ENCODE measurements around the gene TCERG1L.

The TCERG1L gene

DNA sequence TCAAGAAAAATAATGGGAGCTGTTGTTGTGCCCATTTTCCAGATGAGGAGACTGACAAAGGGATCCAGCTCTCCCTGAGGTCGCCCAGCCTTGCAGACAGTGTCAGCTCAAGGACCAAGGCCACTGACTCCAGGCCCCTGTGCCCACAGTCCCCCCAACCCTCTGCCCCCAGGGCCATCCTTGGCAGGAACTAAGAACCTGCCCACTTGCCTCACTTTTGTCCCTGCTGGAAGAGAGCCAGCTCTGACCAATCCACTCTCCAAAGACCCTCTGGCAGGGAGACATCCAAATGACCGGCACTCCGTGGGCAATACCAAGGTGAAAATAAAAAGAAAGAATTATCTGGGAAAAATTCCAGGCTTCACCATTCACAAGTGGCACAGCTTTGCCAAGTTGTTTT is 101.3 kb downstream of the TCERG1L start:
- Histone ChIP-seq H3K4me1 (ENCODE audit: insufficient read depth, low read length) (no peaks in the 10 kb centered on the region), H2AFZ (ENCODE audit: low read depth, low read length) (no peak overlapping the region), H3K4me3 (ENCODE audit: low read length) (no peak overlapping the region), H3K36me3 (ENCODE audit: insufficient read depth, low read length) (no peaks in the 10 kb centered on the region), H3K9me3 (ENCODE audit: low read length) (no peaks in the 10 kb centered on the region), H3K27me3 (ENCODE audit: insufficient read depth, low read length) (no peaks in the 10 kb centered on the region)

DNA sequence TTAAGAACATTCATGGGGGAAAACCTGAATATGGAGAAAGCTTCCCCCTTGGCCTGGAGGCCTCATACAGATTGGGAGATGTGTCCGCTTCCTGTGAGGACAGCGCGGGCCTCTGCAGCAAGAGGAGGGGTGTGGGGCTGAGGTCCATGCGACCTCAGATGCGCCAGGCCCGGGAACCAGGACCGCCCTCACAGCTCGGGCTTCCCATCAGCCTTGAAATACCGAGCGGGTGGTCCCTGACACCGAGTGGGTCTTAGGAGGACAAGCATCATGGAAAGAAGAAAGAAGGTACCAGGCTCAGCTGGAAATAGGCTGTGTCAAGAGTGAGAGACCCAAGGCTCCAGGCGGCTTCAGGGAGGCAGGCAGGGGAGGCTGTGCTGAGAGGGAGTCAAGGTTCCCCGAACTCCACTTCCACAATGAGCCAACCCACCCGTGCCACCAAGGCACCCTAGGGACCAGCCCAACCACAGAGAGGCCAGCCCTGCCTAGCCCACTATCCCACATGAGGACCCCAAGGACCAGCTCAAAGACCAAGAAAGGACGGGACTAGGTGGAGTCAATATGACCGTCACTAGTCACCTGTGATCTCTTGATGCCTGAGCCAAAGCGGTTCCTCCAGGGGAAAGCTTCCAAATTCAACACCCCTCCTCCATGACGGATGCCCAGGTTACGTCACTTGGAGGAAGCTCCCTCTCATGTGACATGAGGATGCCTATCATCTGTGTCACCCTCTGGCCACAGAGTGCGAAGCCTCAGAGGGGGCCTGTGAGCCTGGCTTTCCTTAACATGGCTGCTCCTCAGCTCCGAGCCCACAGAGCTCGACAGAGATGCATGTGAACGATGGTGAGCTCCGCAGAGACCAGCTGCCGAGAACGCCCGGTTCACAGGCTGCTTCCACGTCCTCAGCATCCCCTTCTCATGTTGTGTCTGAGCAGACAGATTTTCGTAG is 103.7 kb downstream of the TCERG1L start:
- H2AFZ ChIP-seq (ENCODE audit: low read depth, low read length) = no peak overlapping the region
- no peaks in the 10 kb centered on the region for H3K27me3 ChIP-seq (ENCODE audit: insufficient read depth, low read length)
- no peaks in the 10 kb centered on the region for H3K36me3 ChIP-seq (ENCODE audit: insufficient read depth, low read length)
- H3K4me3 ChIP-seq (ENCODE audit: low read length) = no peak overlapping the region
- H3K4me1 ChIP-seq (ENCODE audit: insufficient read depth, low read length) = no peaks in the 10 kb centered on the region
- H3K9me3 ChIP-seq (ENCODE audit: low read length) = no peaks in the 10 kb centered on the region

DNA sequence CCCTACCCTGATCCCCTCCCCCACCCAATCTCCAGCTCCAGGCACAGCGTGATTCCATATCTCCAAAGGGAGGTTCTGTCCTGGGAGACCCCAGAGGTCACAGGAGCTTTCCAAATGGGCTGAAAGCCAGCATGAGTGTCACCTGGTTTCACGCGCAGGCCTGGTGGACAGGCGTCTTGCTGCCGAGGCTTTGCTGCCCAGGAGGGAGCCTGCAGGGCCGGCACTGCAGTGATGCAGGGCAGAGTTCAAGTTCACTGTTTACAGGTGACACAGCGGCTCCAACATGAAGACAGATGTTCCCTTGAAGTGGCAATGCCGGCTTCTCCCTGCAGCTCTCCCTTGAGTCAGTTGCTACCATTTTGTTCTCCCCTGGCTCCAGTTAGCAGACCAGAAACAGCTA is 104.3 kb downstream of the TCERG1L start:
- H3K9me3 ChIP-seq (ENCODE audit: low read length) = no peaks in the 10 kb centered on the region
- H3K4me3 ChIP-seq (ENCODE audit: low read length) = no peak overlapping the region
- no peak overlapping the region for H2AFZ ChIP-seq (ENCODE audit: low read depth, low read length)
- H3K36me3 ChIP-seq (ENCODE audit: insufficient read depth, low read length) = no peaks in the 10 kb centered on the region
- no peaks in the 10 kb centered on the region for H3K27me3 ChIP-seq (ENCODE audit: insufficient read depth, low read length)
- no peaks in the 10 kb centered on the region for H3K4me1 ChIP-seq (ENCODE audit: insufficient read depth, low read length)

DNA sequence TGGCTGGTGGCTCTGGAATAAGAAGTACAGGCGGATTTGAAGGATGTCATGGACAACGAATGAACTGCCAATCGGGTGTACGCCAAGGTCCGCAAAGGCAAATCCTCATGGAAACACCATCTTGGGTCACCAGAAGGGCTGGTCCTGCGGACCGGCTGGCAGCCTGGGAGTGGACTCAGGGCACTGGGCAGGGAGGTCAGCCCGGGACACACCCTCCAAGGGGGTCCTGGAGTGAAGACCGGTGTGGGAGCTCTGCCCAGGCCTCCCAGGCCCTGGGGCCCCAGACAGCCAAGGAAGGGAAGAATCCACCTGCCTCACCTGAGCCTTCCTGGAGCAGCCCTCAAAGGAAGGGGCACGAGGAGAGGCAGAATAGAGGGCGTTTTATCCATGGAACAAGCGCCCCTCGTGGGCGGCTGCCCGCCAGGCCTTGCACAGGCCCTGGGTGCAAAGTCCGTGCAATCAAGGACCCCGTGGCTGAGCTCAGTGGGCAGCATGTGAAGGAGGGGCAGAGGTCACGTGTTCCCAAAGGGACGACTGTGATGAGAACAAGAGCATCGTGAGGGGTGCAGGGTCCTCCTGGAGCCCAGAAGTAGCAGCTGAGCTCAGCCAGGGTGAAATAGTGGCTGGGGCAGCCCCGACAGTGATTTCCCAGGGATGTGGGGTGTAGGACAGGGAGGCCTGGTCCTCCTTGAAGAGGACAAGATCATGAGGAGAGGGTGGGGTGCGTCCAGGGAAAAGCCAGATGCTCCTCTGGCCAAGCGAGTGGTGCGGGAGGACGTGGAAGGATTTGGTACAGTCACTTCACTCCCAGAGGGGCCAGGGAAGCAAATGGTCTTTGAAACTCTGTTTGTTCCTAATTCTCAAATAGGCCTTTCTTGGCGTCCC is 105.2 kb downstream of the TCERG1L start:
- no peak overlapping the region for H3K4me3 ChIP-seq (ENCODE audit: low read length)
- H3K36me3 ChIP-seq (ENCODE audit: insufficient read depth, low read length) = no peaks in the 10 kb centered on the region
- H3K4me1 ChIP-seq (ENCODE audit: insufficient read depth, low read length) = no peaks in the 10 kb centered on the region
- H3K9me3 ChIP-seq (ENCODE audit: low read length) = no peaks in the 10 kb centered on the region
- no peak overlapping the region for H2AFZ ChIP-seq (ENCODE audit: low read depth, low read length)
- no peaks in the 10 kb centered on the region for H3K27me3 ChIP-seq (ENCODE audit: insufficient read depth, low read length)

DNA sequence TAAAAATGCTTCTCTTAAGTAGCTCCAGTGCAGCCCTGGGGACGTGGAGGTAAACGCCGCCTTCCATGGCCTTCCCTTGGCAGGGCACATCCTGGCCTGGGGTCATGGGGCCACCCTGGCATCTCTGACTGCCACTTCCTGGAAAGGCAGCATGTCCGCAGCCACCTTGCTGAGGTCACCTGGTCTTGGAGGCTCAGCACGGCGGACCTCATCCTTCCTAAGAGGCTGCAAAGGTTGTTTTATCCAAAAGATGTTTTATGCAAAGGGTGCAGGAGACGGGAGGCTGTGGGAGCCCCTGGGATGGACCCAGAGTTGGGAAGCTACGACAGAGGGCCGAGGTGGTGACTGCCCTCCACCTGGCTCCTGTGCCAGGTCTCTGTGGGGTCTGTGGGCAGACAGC is 106.0 kb downstream of the TCERG1L start:
- Histone ChIP-seq H3K9me3 (ENCODE audit: low read length) (no peaks in the 10 kb centered on the region), H3K27me3 (ENCODE audit: insufficient read depth, low read length) (no peaks in the 10 kb centered on the region), H3K36me3 (ENCODE audit: insufficient read depth, low read length) (no peaks in the 10 kb centered on the region), H3K4me1 (ENCODE audit: insufficient read depth, low read length) (no peaks in the 10 kb centered on the region), H3K4me3 (ENCODE audit: low read length) (no peak overlapping the region), H2AFZ (ENCODE audit: low read depth, low read length) (no peak overlapping the region)

DNA sequence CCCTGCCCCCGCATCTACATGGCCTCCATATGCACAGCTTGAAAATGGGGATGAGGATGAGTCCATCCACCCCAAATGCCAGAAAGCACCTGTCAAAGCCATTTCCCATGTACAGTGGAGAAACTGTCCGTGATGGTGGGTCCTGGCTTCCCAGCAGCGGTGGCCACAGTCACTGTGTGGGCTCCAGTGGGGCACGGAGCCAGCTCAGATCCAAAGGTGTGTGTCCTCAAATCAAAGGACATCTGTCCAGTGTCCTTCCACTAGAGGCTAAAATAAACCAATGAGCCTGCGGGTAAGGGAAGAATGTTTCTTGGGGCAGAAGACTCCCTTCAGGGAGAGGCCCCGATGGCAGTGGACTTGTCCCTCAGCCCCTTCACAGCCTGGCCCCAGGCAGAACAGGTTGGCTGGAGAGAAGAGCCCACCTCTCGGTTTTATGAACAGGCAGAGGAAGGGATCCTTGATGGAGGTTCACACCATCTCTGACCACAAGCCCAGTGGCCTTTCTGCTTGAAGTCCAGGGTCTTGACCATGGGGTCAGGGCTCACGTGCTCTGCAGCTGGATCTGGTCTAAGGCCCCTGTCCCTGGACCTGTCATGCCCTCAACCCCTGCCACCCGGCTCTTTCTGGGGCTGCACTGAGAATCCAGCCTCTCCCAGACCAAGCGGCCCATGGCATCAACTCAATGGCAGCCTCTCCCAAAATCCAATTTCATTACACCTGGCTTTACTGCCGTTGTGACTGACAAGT is 106.9 kb downstream of the TCERG1L start:
- Histone ChIP-seq H2AFZ (ENCODE audit: low read depth, low read length) (no peak overlapping the region), H3K4me3 (ENCODE audit: low read length) (no peak overlapping the region), H3K27me3 (ENCODE audit: insufficient read depth, low read length) (peaks cover 2% of the 10 kb centered on the region), H3K9me3 (ENCODE audit: low read length) (no peaks in the 10 kb centered on the region), H3K36me3 (ENCODE audit: insufficient read depth, low read length) (no peaks in the 10 kb centered on the region), H3K4me1 (ENCODE audit: insufficient read depth, low read length) (no peaks in the 10 kb centered on the region)

DNA sequence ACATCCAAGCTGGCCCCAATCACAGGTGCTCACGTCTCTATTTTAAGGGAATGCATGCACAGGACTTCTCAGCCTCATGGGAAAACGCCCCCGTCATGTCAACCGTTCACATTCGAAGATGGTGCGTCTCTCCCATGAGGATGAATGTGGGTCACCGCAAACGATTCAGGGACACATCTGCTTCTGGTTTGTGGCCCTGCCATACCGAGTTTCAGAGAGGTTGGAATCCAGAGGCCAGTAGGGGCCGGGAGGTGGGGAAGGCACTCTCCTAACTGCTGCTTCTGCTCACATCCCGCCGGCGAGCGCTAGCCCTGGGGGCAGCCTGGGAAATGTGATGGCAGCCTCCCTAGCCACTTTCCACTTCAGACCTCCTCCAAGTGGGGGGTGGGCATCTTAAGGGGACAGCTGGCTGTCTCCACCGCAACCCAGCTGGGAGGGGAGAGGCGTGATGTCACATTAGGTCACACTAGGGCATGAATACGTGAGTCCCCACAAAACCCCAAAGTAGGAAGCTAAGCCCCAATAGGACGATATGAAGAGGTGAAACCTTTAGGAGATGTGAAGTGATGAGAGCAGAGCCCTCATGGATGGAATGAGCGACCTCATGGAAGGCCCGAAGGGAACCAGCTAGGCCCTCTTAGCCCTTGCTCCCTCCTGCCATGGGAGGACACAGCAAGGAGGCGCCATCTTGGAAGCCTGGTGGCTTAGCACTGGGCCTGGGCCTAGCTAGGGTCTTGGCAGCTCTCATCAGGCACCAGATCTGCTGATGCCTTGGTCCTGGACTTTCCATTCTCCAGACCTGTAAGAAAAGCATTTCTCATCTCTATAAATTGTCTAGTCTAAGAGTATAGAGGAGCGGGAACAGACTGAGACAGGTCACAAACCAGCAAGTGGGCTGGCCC is 107.8 kb downstream of the TCERG1L start:
- Histone ChIP-seq H3K9me3 (ENCODE audit: low read length) (no peaks in the 10 kb centered on the region), H3K4me1 (ENCODE audit: insufficient read depth, low read length) (no peaks in the 10 kb centered on the region), H2AFZ (ENCODE audit: low read depth, low read length) (no peak overlapping the region), H3K36me3 (ENCODE audit: insufficient read depth, low read length) (no peaks in the 10 kb centered on the region), H3K4me3 (ENCODE audit: low read length) (no peak overlapping the region), H3K27me3 (ENCODE audit: insufficient read depth, low read length) (peaks cover 9% of the 10 kb centered on the region)

DNA sequence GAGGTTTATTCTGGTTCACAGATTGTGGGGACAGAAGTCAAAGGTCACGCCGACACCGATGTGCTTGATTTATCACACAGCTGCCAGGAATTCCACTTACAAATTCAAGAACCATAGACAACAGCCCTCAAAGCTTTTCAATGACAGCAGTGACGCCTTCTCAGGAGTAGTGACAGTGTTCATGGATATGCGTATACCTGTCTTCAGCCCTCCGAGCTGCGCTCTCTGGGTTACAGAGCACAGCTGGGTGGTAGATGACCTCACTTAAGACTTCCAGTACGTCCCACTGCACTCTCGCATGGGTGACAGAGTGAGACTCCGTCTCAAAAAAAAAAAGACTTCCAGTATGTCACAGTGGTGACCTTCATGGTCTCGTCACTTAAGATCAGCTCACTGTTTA is 108.5 kb downstream of the TCERG1L start:
- H2AFZ ChIP-seq (ENCODE audit: low read depth, low read length) = no peak overlapping the region
- peaks cover 9% of the 10 kb centered on the region for H3K27me3 ChIP-seq (ENCODE audit: insufficient read depth, low read length)
- no peaks in the 10 kb centered on the region for H3K4me1 ChIP-seq (ENCODE audit: insufficient read depth, low read length)
- H3K9me3 ChIP-seq (ENCODE audit: low read length) = no peaks in the 10 kb centered on the region
- no peak overlapping the region for H3K4me3 ChIP-seq (ENCODE audit: low read length)
- no peaks in the 10 kb centered on the region for H3K36me3 ChIP-seq (ENCODE audit: insufficient read depth, low read length)

DNA sequence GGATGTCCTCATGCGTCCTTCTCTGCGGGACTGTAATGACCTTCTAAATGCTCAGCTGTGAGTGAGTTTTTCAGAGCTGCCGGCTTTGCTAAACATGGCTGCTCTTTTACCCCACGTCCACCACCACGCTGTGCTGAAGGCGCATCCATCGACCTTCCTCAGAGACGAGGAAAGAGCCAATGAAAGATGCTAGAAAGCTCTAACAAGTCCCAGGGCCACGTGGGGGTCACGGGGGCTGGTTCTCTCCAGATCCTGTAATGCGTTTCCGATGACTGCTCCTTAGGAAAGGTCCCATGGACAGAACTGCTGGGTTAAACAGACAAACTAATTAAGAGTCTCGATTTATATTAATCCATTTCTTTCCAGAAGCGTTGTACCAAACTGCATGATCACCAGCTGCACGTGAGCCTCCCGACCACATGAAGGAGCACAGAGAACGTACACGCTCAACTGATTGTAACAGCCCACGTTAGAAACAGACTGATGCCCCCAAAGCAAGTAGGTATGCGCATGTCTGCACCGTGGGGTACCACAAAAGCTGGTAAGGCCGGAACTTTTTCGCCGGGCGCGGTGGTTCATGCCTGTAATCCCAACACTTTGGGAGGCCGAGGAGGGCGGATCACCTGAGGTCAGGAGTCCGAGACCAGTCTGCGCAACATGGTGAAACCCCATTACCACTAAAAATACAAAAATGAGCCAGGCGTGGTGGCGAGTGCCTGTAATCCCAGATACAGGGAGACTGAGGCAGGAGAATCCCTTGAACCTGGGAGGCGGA is 109.6 kb downstream of the TCERG1L start:
- no peak overlapping the region for H2AFZ ChIP-seq (ENCODE audit: low read depth, low read length)
- no peaks in the 10 kb centered on the region for H3K4me1 ChIP-seq (ENCODE audit: insufficient read depth, low read length)
- no peak overlapping the region for H3K4me3 ChIP-seq (ENCODE audit: low read length)
- no peaks in the 10 kb centered on the region for H3K9me3 ChIP-seq (ENCODE audit: low read length)
- no peaks in the 10 kb centered on the region for H3K36me3 ChIP-seq (ENCODE audit: insufficient read depth, low read length)
- H3K27me3 ChIP-seq (ENCODE audit: insufficient read depth, low read length) = peaks cover 9% of the 10 kb centered on the region

DNA sequence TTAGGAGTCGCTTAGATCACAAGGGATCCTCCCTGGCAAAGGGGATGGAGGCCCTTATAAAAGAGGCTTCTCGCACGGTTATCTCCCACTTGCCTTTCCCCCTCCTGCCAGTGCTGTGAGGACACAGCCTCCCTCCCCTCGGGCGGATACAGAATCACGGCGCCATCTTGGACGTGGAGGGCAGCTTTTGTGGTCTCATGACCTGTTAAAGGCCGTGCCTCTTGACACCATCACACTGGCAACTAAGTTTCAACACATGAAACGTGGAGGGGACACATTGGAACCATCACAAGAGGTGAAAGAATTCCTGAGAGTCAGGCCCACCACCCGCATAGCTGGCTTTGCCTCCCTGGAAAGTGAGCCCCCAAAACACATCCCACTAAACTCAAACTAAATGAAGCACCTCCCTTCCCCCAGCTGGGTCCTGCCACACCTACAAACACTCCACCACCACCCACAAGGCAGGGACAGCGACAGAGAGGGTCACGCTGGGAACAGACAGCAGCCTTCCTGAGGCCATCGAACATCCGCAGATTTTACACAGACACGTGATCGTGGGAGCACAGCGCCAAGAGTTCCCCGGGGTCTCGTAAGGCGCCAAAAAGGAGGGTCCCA is 110.6 kb downstream of the TCERG1L start:
- no peaks in the 10 kb centered on the region for H3K36me3 ChIP-seq (ENCODE audit: insufficient read depth, low read length)
- H3K27me3 ChIP-seq (ENCODE audit: insufficient read depth, low read length) = peaks cover 9% of the 10 kb centered on the region
- no peaks in the 10 kb centered on the region for H3K9me3 ChIP-seq (ENCODE audit: low read length)
- no peak overlapping the region for H2AFZ ChIP-seq (ENCODE audit: low read depth, low read length)
- H3K4me1 ChIP-seq (ENCODE audit: insufficient read depth, low read length) = no peaks in the 10 kb centered on the region
- H3K4me3 ChIP-seq (ENCODE audit: low read length) = no peak overlapping the region

DNA sequence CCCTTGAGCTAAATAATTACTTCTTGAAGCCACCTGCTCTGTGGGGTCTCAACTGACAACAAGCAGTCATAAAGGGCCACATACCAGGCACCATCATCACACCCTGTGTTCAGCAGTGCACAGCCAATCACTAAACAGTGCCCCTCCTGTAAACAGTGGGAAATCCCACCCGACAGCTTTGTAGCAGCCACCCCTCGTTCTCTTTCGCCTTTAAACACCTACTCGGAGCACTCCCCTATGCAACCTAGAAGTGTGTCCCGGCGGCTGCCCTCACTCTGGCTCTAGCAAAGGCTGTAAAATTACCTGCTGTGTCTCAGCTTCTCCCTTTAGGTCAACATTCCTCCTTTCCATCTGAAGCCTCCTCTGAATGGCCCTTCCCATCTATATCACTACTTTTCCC is 111.9 kb downstream of the TCERG1L start:
- Histone ChIP-seq H3K27me3 (ENCODE audit: insufficient read depth, low read length) (peaks cover 9% of the 10 kb centered on the region), H3K4me3 (ENCODE audit: low read length) (no peak overlapping the region), H3K9me3 (ENCODE audit: low read length) (no peaks in the 10 kb centered on the region), H2AFZ (ENCODE audit: low read depth, low read length) (no peak overlapping the region), H3K4me1 (ENCODE audit: insufficient read depth, low read length) (no peaks in the 10 kb centered on the region), H3K36me3 (ENCODE audit: insufficient read depth, low read length) (no peaks in the 10 kb centered on the region)

All from neuron (in vitro differentiated cells).